Adipocyte (in vitro differentiated cells): ENCODE measurements around the gene GAPDHS.

ENCODE experiments used
- DNase-seq: peaks from one replicate; pipeline ENCODE4 v3.0.0-alpha.2; 2015; ENCODE audit warnings: low read depth
- H3K27me3 ChIP-seq: replicated peaks from 2 replicates; pipeline ENCODE4 v1.7.0; 2013; ENCODE audit warnings: mild to moderate bottlenecking, low read length, moderate library complexity; ENCODE audit not compliant: control insufficient read depth, insufficient read depth
- H3K36me3 ChIP-seq: 2 replicates; pipeline ENCODE4 v1.7.0; 2013; ENCODE audit warnings: low read length, mild to moderate bottlenecking, moderate library complexity; ENCODE audit not compliant: control insufficient read depth, insufficient read depth, severe bottlenecking
- H3K4me1 ChIP-seq: 2 replicates; pipeline ENCODE4 v1.7.0; 2013; ENCODE audit warnings: mild to moderate bottlenecking, low read length, moderate library complexity; ENCODE audit not compliant: control insufficient read depth, insufficient read depth
- H3K4me3 ChIP-seq: 2 replicates; pipeline ENCODE4 v1.7.0; 2013; ENCODE audit warnings: mild to moderate bottlenecking, low read length, moderate library complexity
- H3K9ac ChIP-seq: 2 replicates; pipeline ENCODE4 v1.7.0; 2013; ENCODE audit warnings: mild to moderate bottlenecking, low read length, moderate library complexity
- H3K9me3 ChIP-seq: 2 replicates; pipeline ENCODE4 v1.7.0; 2013; ENCODE audit warnings: mild to moderate bottlenecking, low read length, moderate library complexity; ENCODE audit not compliant: control insufficient read depth

The GAPDHS gene

DNA sequence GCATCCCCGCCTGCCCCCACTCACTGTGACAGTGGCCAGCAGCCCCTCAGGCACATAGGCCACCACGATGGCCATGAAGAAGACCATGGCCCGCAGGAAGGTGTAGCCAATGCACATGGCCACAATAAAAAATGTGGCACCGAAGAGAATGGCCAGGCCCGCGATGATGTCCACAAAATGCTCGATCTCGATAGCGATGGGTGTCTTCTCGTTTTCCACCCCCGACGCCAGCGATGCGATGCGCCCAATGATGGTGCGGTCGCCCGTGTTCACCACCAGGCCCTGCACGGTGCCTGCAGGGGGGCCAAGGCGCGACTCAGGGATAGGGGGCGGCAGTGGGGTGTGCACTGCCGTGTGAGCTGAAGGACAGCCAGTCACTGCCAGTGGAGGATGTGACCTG is 26.5 kb downstream of the GAPDHS start:
- H3K4me3 ChIP-seq = no peak overlapping the region
- H3K27me3 ChIP-seq = peaks cover 66% of the 10 kb centered on the region
- no peaks in the 10 kb centered on the region for H3K4me1 ChIP-seq
- H3K9me3 ChIP-seq = no peaks in the 10 kb centered on the region
- no peak for DNase-seq
- no peak overlapping the region for H3K9ac ChIP-seq
- H3K36me3 ChIP-seq = no peaks in the 10 kb centered on the region

DNA sequence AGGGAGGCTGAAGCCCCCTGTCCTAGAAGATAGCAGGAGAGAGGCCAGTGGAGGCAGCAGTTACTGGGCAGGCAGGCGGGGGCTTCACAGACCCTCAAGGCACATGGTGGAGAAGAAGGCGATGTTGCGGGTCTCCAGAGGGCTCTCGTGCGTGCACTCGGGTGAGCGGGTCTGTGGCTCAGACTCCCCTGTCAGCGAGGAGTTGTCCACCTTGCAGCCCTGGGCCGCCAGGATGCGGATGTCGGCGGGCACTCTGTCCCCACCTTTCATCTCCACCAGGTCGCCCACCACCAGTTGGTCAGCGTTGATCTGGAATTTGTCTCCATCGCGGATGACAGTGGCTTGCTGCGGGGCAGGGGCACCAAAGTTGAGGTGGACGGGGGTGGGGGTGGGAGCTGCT is 27.0 kb downstream of the GAPDHS start:
- peaks cover 71% of the 10 kb centered on the region for H3K27me3 ChIP-seq
- H3K9ac ChIP-seq = no peak overlapping the region
- no peaks in the 10 kb centered on the region for H3K9me3 ChIP-seq
- no peak overlapping the region for H3K4me3 ChIP-seq
- no peak for DNase-seq
- H3K4me1 ChIP-seq = no peaks in the 10 kb centered on the region
- no peaks in the 10 kb centered on the region for H3K36me3 ChIP-seq

DNA sequence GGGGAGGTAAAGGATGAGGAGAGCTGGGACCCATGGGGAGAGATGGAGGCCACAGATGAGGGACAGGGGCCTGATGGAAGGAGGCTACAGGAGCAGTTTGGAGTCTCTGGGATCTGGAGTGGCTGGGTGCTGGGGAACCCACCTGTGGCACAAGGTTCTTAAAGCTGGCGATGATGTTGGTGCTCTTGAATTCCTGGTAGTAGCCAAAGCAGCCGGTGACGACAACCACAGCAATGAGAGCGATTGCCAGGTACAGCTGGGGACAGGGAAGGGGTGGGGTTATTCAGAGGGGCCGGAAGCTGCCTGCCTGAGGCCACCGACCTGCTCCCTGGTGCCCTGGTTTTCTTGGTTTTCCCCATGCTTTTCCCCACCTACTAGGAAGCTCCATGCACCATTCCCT is 27.4 kb downstream of the GAPDHS start:
- no peaks in the 10 kb centered on the region for H3K4me1 ChIP-seq
- H3K9me3 ChIP-seq = no peaks in the 10 kb centered on the region
- no peak for DNase-seq
- H3K27me3 ChIP-seq = peaks cover 73% of the 10 kb centered on the region
- no peak overlapping the region for H3K4me3 ChIP-seq
- no peak overlapping the region for H3K9ac ChIP-seq
- H3K36me3 ChIP-seq = no peaks in the 10 kb centered on the region

DNA sequence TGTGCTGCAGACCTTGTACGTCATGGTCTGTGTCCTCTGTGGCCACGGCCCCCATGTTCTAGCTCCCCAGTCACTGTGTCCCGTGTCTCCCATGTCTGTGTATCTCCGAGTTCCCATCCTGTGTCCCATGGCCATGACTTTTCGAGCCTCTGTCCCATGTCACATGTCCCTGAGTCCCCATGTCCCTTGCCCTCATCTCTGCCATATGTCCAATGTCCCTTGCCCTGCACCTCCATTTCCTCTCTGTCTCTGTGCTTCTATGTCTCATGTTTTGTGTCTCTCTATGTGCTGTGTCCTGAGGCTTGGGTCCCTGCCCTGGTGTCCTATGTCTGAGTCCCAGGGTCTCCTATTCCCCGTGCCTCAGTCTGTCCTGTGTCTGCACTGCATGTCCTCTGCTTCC is 28.2 kb downstream of the GAPDHS start:
- no peak overlapping the region for H3K4me3 ChIP-seq
- H3K4me1 ChIP-seq = no peaks in the 10 kb centered on the region
- H3K9me3 ChIP-seq = no peaks in the 10 kb centered on the region

DNA sequence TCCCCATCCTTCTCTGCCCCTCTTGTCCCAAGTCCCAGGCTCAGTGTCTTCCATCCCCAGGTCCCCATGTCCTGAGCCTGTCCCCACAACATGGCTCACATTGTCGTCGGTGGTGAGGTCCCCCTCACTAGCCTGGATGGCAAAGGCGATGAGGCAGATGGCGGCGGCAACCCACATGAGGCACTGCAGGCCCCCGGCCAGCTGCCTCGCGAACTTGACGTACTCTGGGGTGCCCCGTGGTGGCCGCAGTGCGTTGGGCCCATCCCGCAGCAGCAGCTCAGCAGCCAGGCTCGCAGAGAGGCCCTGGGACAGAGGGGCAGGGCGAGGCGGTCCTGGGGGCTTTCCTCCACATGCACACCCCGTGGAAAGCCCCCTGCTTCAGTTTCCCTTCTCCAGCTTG is 29.1 kb downstream of the GAPDHS start:
- H3K36me3 ChIP-seq = no peaks in the 10 kb centered on the region
- no peak overlapping the region for H3K4me3 ChIP-seq
- no peak for DNase-seq
- H3K27me3 ChIP-seq = peaks cover 57% of the 10 kb centered on the region
- no peaks in the 10 kb centered on the region for H3K9me3 ChIP-seq
- no peaks in the 10 kb centered on the region for H3K4me1 ChIP-seq
- H3K9ac ChIP-seq = no peak overlapping the region

More for the DNA sequence above, 28.2 kb downstream of the GAPDHS start:
- no peak for DNase-seq
- no peak overlapping the region for H3K9ac ChIP-seq
- no peaks in the 10 kb centered on the region for H3K36me3 ChIP-seq
- H3K27me3 ChIP-seq = peaks cover 66% of the 10 kb centered on the region

DNA sequence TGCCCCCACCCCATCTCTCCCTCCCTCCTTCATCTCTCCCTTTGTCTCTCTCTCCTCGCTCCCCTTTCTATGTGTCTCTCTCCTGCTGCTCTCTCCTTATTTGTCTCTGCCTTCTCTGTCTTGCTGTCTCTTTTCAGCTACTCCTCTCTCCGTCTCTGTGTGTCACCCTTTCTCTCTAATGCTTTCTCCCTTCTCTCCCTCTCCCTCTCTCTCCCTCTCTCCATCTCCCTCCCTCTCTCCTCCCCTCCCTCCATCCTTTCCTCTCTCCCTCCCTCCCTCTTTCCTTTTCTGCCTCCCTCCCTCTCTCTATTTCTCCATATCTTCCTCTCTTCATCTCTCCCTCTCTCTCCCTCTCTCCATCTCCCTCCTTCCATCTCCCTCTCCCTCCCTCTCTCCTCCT is 29.5 kb downstream of the GAPDHS start:
- Histone ChIP-seq H3K27me3 (peaks cover 57% of the 10 kb centered on the region), H3K4me1 (no peaks in the 10 kb centered on the region), H3K9me3 (no peaks in the 10 kb centered on the region), H3K4me3 (no peak overlapping the region), H3K9ac (no peak overlapping the region), H3K36me3 (no peaks in the 10 kb centered on the region)
- DNase-seq = no peak

DNA sequence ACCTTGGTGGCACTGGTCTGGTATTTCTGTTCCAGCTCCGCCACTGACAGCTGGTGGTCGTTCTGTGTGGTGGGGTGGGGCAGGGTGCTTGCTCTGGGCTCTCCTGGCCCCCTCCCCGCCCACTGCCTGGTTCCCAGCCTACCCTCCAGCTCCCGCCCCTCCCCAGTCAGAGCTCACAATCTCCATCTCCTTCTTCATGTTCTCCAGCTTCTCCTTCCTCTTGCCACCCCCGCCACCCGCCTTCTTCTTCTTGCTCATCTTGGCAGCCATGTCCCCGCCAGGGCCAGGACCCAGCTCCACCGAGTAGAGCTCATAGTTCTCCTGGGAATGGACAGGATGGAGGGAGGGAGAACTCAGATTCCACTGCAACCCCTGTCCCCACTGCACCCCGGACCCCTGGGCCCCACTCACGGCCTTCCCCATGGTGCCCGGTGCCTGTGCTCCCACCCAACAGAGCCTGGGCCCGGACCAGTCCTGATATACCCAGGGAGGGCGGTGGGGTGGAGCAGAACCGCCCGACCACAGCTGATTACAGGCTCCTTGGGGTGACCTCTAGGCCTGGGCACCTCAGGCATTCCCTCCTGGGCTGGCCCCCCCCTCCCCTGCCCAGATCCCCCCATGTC is 30.1 kb downstream of the GAPDHS start, which contains the start of gene ATP4A:
Gene ATP4A, minus strand, starts transcription at position 452 of the 623 bp plus-strand sequence. Its CDS starts 29 bp downstream, at position 423.
- Histone ChIP-seq H3K9me3 (no peaks in the 10 kb centered on the region), H3K9ac (no peak within 1 kb of the TSS), H3K4me3 (no peak within 1 kb of the TSS), H3K36me3 (no peaks in the 10 kb centered on the region), H3K4me1 (no peaks in the 10 kb centered on the region), H3K27me3 (peaks cover 56% of the 10 kb centered on the region)
- DNase-seq = no peak

DNA sequence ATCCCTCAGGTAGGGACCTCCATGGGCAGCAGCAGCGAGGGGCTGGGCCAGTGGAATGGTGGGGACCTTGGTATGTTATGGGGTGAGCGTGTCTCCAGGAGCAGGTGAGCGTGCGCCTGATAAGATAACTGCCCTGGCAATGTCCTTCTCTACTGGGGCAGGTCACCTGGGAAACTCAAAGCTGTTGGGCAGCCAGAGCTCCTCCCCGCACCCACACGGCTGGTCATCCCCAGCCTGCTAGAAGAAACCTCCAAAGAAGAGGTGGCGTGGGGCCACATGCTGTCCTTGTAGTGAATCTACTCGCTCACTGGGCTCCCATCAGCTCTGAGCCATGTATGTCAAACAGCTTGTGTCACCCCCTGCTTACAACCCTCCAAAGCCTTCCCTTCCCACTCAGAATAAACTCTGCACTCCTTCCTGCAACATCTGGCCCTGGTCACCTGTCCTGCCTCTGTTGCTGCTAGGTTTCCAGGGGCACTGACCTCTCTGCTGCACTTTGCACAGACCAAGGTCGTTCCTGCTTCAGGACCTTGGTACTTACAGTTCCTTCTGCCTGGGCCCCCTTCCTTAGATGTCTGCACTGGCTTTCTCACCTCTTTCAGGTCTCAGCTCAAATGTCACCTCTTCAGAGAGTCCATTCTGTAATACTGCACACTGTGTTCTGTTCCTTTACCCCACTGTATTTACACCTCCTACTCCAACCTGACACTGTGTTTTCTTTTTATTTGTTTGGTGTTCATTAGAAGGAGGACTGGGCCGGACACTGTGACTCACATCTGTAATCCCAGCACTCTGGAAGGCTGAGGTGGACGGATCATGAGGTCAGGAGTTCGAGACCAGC is 32.0 kb downstream of the GAPDHS start:
- Histone ChIP-seq H3K36me3 (no peaks in the 10 kb centered on the region), H3K27me3 (peaks cover 39% of the 10 kb centered on the region)
- no peak for DNase-seq

DNA sequence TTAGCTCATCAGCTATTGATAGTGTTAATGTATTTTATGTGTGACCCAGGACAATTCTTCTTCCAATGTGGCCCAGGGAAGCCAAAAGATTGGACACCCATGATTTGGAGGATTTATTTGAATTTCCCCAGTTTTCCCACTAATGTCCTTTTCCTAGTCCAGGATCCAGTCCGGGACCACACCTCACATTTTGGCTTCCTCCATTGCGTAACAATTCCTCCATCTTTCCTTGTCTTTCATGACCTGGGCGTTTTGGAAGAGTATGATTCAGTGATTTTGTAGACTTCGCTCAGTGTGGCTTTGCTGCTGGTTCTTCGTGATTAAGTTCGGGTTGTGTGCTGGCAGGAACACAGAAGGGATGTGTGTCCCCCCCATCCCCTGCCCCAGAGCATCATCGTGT is 33.5 kb downstream of the GAPDHS start:
- Histone ChIP-seq H3K9me3 (no peaks in the 10 kb centered on the region), H3K36me3 (no peaks in the 10 kb centered on the region), H3K4me3 (no peak overlapping the region), H3K9ac (no peak overlapping the region), H3K27me3 (peaks cover 40% of the 10 kb centered on the region), H3K4me1 (no peaks in the 10 kb centered on the region)
- no peak for DNase-seq

More for the DNA sequence above, 32.0 kb downstream of the GAPDHS start:
- Histone ChIP-seq H3K9me3 (no peaks in the 10 kb centered on the region), H3K4me1 (no peaks in the 10 kb centered on the region), H3K4me3 (no peak overlapping the region), H3K9ac (no peak overlapping the region)

DNA sequence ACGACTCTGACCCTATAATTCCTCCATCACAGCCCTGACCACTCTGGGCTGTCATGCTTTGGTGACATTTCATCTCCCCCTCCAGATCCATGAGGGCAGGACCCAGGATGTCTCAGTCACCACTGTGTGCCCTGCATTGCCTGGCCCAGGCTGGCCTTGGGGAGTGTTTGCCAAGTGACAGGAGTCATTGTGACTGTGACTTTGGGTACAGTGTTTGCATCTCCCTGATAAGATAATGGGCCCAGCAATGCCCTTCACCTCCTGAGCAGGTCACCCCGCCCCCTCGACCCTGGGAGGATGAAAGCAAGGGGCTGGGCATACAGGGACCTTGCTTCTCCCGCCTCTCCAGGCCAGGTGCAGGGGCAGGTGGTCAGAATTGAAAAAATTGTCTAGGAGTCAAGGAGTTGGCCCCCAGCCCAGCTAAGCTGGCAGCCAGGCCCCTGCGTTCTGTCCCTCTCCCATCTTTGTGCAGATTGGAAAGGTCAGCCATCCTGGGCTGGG is 36.1 kb downstream of the GAPDHS start:
- H3K4me1 ChIP-seq = no peaks in the 10 kb centered on the region
- H3K27me3 ChIP-seq = peaks cover 33% of the 10 kb centered on the region
- no peak overlapping the region for H3K4me3 ChIP-seq
- no peak overlapping the region for H3K9ac ChIP-seq
- DNase-seq = no peak
- H3K36me3 ChIP-seq = no peaks in the 10 kb centered on the region
- H3K9me3 ChIP-seq = no peaks in the 10 kb centered on the region

DNA sequence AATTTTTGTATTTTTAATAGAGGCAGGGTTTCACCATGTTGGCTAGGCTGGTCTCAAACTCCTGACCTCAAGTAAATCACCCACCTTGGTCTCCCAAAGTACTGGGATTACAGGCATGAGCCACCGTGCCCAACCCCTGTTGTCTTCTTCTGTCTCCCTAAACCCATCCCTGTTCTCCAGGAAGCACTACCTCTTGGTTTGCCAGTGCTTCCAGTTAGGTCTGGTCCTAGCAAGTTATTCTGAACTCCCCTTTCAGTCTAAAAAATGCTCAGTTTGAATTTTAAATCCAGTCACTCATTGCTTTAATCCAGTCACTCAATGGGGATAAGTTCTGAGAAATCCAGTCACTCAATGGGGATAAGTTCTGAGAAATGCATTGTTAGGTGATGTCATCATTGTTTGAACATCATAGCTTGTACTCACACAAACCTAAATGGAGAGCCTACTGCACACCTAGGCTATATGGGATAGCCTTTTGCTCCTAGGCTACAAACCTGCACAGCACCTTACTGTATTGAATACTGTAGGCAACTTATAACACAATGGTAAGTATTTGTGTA is 38.2 kb downstream of the GAPDHS start:
- H3K27me3 ChIP-seq = peaks cover 22% of the 10 kb centered on the region
- DNase-seq = no peak
- H3K36me3 ChIP-seq = no peaks in the 10 kb centered on the region
- H3K9me3 ChIP-seq = peaks cover 15% of the 10 kb centered on the region
- no peak overlapping the region for H3K9ac ChIP-seq
- no peaks in the 10 kb centered on the region for H3K4me1 ChIP-seq
- H3K4me3 ChIP-seq = no peak overlapping the region
